ENCODE measurements around the gene FGF1. TPM values are rescaled to one million over a fixed set of nuclear protein-coding genes. Genes with fewer than 3 reads are reported as not detected.

Gene FGF1
- total RNA-seq, 1 donor from 2014 or later = 2.7 TPM

- no peak for DNase-seq (ENCODE audit: extremely low spot score, unreplicated experiment)
- H3K36me3 Mint-ChIP-seq = no peaks in the 10 kb centered on the region
- H3K27ac Mint-ChIP-seq = no peak overlapping the region
- no peak overlapping the region for H3K4me3 Mint-ChIP-seq
- H3K27me3 Mint-ChIP-seq = peaks cover 3% of the 10 kb centered on the region
- no peak for TF ChIP-seq CTCF (conservative IDR thresholded peaks at IDR 0.05)
- peaks cover 5% of the 10 kb centered on the region for H3K9me3 Mint-ChIP-seq
- peaks cover 16% of the 10 kb centered on the region for H3K4me1 Mint-ChIP-seq (ENCODE audit: unreplicated experiment)
Measured at GRCh38 chr5:142597546-142598337, 88.1 kb downstream of the FGF1 start.

- no peaks in the 10 kb centered on the region for H3K36me3 Mint-ChIP-seq
- no peak overlapping the region for H3K4me3 Mint-ChIP-seq
- peaks cover 3% of the 10 kb centered on the region for H3K27me3 Mint-ChIP-seq
- peaks cover 5% of the 10 kb centered on the region for H3K9me3 Mint-ChIP-seq
- no peak for DNase-seq (ENCODE audit: extremely low spot score, unreplicated experiment)
- no peak overlapping the region for H3K27ac Mint-ChIP-seq
- peaks cover 16% of the 10 kb centered on the region for H3K4me1 Mint-ChIP-seq (ENCODE audit: unreplicated experiment)
- no peak for TF ChIP-seq CTCF (conservative IDR thresholded peaks at IDR 0.05)
Measured at GRCh38 chr5:142597025-142597424, 88.9 kb downstream of the FGF1 start.

GRCh38 chr5:142592365-142592764 is 93.5 kb downstream of the FGF1 start:
- H3K36me3 Mint-ChIP-seq = no peaks in the 10 kb centered on the region
- no peak overlapping the region for H3K4me3 Mint-ChIP-seq
- peaks cover 5% of the 10 kb centered on the region for H3K9me3 Mint-ChIP-seq
- no peak for TF ChIP-seq CTCF (conservative IDR thresholded peaks at IDR 0.05)
- no peak for DNase-seq (ENCODE audit: extremely low spot score, unreplicated experiment)
- no peaks in the 10 kb centered on the region for H3K4me1 Mint-ChIP-seq (ENCODE audit: unreplicated experiment)
- H3K27me3 Mint-ChIP-seq = peaks cover 3% of the 10 kb centered on the region
- H3K27ac Mint-ChIP-seq = no peak overlapping the region

- TF ChIP-seq CTCF (conservative IDR thresholded peaks at IDR 0.05) = no peak
- H3K4me1 Mint-ChIP-seq (ENCODE audit: unreplicated experiment) = no peaks in the 10 kb centered on the region
- H3K27me3 Mint-ChIP-seq = peaks cover 3% of the 10 kb centered on the region
- no peak overlapping the region for H3K4me3 Mint-ChIP-seq
- H3K27ac Mint-ChIP-seq = no peak overlapping the region
- no peak for DNase-seq (ENCODE audit: extremely low spot score, unreplicated experiment)
- no peaks in the 10 kb centered on the region for H3K36me3 Mint-ChIP-seq
- H3K9me3 Mint-ChIP-seq = peaks cover 5% of the 10 kb centered on the region
Measured at GRCh38 chr5:142590451-142591231, 95.2 kb downstream of the FGF1 start.

- no peaks in the 10 kb centered on the region for H3K9me3 Mint-ChIP-seq
- H3K36me3 Mint-ChIP-seq = no peaks in the 10 kb centered on the region
- no peak overlapping the region for H3K27ac Mint-ChIP-seq
- H3K4me3 Mint-ChIP-seq = no peak overlapping the region
- no peaks in the 10 kb centered on the region for H3K4me1 Mint-ChIP-seq (ENCODE audit: unreplicated experiment)
- no peak for TF ChIP-seq CTCF (conservative IDR thresholded peaks at IDR 0.05)
- peaks cover 3% of the 10 kb centered on the region for H3K27me3 Mint-ChIP-seq
- DNase-seq (ENCODE audit: extremely low spot score, unreplicated experiment) = no peak
Measured at GRCh38 chr5:142589720-142590119, 96.2 kb downstream of the FGF1 start.

All from type B pancreatic cell (in vitro differentiated cells).